ENCODE measurements around the gene IGFBP3. TPM values are rescaled to one million over a fixed set of nuclear protein-coding genes. Genes with fewer than 3 reads are reported as not detected.

IGFBP3 gene
- total and polyA plus RNA-seq, 2 of the 13 experiments (the other 11 are each of a cell fraction or from before 2014, with no cell fraction given) = 57.5 TPM; not detected in 1

DNA sequence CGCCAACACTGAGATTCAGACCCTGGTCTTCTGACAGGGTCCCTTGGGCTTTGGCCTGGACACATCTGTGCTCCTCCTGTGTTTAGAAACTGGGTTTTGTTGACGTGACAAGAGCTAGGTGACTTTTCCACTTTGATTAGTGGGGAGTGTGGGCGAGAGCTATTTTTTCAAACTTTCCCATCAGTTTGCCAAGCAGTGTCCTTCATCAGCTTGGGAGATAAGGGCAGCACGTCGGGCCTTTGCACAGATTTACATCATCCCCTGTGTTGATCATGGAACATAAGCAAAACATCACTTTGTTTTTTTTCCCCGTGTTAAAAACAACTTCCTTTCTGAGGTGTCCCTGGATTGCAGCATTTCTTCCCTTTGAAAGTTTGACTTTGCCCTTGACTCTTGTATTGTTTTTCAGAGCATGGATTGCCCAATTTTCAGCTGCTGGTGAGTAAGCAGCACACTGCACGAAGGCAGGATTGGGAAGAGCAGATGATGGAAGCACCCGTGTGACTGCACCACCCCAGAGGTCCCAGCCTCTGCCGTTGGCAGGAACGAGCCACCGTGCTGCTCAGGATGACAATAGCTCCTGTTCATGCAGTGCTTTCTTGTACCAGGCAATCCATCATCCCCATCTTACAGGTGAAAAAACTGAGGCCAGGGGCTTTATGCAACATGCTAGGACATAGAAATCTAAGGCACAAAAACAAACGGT, 39.2 kb downstream of the IGFBP3 start (continued):
- TF ChIP-seq KMT2B (CRISPR knock-in tag; IDR thresholded peaks at IDR 0.05) (peak; percentile 69; the same call in 1 of the 2 replicates), RAD21 (CRISPR knock-in tag; IDR thresholded peaks at IDR 0.05) (no peak), ZBTB49 (CRISPR knock-in tag; IDR thresholded peaks at IDR 0.05; ENCODE audit: borderline replicate concordance) (no peak), E2F2 (CRISPR knock-in tag; IDR thresholded peaks at IDR 0.05; ENCODE audit: borderline replicate concordance) (no peak), NFKB2 (CRISPR knock-in tag; IDR thresholded peaks at IDR 0.05; ENCODE audit: borderline replicate concordance) (peak; percentile 40; the same call in 1 of the 2 replicates), ZNF556 (CRISPR knock-in tag; IDR thresholded peaks at IDR 0.05; ENCODE audit: borderline replicate concordance) (peak; percentile 48; the same call in 1 of the 2 replicates), ZNF343 (CRISPR knock-in tag; IDR thresholded peaks at IDR 0.05) (peak; percentile 86), ISL2 (CRISPR knock-in tag; IDR thresholded peaks at IDR 0.05) (peak; percentile 96), ZNF776 (CRISPR knock-in tag; IDR thresholded peaks at IDR 0.05) (no peak), POLR2AphosphoS2 (IDR thresholded peaks at IDR 0.05; ENCODE audit: low read depth, low read length) (no peak)
- TF ChIP-seq, protein P1, sequence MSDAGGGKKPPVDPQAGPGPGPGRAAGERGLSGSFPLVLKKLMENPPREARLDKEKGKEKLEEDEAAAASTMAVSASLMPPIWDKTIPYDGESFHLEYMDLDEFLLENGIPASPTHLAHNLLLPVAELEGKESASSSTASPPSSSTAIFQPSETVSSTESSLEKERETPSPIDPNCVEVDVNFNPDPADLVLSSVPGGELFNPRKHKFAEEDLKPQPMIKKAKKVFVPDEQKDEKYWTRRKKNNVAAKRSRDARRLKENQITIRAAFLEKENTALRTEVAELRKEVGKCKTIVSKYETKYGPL (CRISPR knock-in tag; IDR thresholded peaks at IDR 0.05) = no peak
- TF ChIP-seq, protein P2, sequence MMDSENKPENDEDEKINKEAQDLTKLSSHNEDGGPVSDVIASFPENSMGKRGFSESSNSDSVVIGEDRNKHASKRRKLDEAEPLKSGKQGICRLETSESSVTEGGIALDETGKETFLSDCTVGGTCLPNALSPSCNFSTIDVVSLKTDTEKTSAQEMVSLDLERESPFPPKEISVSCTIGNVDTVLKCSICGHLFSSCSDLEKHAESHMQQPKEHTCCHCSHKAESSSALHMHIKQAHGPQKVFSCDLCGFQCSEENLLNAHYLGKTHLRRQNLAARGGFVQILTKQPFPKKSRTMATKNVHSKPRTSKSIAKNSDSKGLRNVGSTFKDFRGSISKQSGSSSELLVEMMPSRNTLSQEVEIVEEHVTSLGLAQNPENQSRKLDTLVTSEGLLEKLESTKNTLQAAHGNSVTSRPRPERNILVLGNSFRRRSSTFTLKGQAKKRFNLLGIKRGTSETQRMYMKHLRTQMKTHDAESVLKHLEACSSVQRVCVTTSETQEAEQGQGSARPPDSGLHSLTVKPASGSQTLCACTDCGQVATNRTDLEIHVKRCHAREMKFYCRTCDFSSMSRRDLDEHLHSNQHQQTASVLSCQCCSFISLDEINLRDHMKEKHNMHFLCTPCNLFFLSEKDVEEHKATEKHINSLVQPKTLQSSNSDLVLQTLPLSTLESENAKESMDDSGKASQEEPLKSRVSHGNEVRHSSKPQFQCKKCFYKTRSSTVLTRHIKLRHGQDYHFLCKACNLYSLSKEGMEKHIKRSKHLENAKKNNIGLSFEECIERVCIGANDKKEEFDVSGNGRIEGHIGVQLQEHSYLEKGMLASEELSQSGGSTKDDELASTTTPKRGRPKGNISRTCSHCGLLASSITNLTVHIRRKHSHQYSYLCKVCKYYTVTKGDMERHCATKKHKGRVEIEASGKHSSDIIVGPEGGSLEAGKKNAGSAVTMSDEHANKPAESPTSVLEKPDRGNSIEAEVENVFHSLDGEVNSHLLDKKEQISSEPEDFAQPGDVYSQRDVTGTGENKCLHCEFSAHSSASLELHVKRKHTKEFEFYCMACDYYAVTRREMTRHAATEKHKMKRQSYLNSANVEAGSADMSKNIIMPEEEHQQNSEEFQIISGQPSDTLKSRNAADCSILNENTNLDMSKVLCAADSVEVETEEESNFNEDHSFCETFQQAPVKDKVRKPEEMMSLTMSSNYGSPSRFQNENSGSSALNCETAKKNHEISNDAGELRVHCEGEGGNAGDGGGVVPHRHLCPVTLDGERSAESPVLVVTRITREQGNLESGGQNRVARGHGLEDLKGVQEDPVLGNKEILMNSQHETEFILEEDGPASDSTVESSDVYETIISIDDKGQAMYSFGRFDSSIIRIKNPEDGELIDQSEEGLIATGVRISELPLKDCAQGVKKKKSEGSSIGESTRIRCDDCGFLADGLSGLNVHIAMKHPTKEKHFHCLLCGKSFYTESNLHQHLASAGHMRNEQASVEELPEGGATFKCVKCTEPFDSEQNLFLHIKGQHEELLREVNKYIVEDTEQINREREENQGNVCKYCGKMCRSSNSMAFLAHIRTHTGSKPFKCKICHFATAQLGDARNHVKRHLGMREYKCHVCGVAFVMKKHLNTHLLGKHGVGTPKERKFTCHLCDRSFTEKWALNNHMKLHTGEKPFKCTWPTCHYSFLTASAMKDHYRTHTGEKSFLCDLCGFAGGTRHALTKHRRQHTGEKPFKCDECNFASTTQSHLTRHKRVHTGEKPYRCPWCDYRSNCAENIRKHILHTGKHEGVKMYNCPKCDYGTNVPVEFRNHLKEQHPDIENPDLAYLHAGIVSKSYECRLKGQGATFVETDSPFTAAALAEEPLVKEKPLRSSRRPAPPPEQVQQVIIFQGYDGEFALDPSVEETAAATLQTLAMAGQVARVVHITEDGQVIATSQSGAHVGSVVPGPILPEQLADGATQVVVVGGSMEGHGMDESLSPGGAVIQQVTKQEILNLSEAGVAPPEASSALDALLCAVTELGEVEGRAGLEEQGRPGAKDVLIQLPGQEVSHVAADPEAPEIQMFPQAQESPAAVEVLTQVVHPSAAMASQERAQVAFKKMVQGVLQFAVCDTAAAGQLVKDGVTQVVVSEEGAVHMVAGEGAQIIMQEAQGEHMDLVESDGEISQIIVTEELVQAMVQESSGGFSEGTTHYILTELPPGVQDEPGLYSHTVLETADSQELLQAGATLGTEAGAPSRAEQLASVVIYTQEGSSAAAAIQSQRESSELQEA (CRISPR knock-in tag; IDR thresholded peaks at IDR 0.05; ENCODE audit: not compliant biosample characterization) = no peak
- TF ChIP-seq, protein P3, sequence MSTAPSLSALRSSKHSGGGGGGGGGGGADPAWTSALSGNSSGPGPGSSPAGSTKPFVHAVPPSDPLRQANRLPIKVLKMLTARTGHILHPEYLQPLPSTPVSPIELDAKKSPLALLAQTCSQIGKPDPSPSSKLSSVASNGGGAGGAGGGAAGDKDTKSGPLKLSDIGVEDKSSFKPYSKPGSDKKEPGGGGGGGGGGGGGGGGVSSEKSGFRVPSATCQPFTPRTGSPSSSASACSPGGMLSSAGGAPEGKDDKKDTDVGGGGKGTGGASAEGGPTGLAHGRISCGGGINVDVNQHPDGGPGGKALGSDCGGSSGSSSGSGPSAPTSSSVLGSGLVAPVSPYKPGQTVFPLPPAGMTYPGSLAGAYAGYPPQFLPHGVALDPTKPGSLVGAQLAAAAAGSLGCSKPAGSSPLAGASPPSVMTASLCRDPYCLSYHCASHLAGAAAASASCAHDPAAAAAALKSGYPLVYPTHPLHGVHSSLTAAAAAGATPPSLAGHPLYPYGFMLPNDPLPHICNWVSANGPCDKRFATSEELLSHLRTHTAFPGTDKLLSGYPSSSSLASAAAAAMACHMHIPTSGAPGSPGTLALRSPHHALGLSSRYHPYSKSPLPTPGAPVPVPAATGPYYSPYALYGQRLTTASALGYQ (CRISPR knock-in tag; IDR thresholded peaks at IDR 0.05) = peak; percentile 98

All from HepG2 (cell line).